Fibroblast of skin of left quadriceps (primary cell): ENCODE results near the gene CEACAM7.
"Not testable (repeated sequence)": the region's sequence is repeated elsewhere in the genome, so short reads cannot be mapped to it uniquely, and the experiment has no call there.

Experiments used
- DNase-seq, 2 experiments: peaks; one replicate each; pipeline ENCODE4 v3.0.0-alpha.2; 2013; ENCODE audit warnings: low read depth in 2 of 2

CEACAM7 gene

DNA sequence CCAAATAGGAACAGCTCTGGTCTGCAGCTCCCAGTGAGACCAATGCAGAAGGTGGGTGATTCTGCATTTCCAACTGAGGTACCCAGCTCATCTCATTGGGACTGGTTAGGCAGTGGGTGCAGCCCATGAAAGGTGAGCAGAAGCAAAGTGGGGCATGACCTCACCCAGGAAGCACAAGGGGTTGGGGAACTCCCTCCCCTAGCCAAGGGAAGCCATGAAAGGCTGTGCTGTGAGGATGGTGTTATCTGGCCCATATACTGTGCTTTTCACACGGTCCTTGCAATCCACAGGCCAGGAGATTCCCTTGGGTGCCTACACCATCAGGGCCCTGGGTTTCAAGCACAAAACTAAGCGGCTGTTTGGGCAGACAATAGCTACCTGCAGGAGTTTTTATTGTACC, 31.3 kb downstream of the CEACAM7 start:
- DNase-seq, result not testable (repeated sequence)

DNA sequence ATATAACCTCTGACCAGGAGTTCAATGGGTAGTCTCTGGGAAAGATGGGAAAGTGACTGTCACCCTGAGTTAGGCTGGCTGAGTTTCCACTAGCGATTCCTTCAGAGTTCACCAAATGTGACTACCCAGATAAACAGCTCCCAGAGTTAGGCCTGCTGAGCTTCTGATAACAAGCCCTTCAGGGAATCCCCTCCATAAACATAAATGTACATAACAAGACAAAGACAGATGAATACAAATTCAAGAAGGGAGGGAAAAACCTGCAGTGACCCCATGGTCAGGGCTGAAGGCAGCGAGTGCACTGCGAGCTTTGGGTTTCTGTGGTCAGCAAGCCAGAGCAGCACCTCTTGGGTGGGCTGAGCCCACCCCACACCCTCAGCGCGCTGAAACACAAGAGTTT, 35.8 kb downstream of the CEACAM7 start:
- no peak for DNase-seq

DNA sequence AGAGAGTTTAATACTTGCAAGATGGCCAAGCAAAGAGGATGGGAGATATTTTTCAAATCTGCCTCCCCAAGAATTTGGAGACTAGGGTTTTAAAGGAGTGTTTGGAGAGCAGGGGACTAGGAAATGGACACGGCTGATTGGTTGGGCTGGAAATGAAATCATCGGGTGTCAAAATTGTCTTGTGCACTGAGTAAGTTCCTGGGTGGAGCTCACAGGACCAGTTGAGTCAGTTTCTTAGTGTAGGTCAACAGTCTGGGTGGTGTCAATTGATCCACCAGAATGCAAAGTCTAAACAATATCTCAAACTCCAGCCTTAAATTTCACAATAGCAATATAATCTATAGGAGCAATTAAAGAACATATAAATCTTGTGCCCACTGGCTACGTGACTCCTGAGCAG, 38.2 kb downstream of the CEACAM7 start:
- DNase-seq, result no peak

DNA sequence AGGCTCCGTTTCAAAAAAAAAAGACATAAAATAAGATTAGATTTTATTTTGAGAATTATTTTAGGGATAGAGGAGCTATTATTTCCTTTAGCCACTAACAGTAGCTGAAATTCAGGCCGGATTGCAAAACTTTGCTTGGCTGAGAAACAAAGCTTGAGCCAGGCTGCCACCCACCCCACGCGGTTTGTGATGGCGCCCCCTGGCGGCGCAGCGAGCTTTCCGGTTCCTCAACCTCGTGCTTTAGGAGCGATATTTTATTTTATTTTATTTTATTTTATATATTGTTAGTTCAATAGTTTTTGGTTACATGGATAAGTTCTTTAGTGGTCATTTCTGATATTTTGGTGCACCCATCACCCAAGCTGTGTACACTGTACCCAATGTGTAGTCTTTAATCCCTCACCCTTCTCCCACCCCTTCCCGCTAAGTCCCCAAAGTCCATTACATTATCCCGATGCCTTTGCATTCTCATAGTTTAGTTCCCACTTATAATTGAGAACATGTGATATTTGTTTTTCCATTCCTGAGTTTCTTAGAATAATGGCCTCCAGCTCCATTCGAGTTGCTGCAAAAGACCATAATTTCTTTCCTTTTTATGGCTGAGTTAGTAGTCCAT, 41.4 kb downstream of the CEACAM7 start:
- no peak for DNase-seq

DNA sequence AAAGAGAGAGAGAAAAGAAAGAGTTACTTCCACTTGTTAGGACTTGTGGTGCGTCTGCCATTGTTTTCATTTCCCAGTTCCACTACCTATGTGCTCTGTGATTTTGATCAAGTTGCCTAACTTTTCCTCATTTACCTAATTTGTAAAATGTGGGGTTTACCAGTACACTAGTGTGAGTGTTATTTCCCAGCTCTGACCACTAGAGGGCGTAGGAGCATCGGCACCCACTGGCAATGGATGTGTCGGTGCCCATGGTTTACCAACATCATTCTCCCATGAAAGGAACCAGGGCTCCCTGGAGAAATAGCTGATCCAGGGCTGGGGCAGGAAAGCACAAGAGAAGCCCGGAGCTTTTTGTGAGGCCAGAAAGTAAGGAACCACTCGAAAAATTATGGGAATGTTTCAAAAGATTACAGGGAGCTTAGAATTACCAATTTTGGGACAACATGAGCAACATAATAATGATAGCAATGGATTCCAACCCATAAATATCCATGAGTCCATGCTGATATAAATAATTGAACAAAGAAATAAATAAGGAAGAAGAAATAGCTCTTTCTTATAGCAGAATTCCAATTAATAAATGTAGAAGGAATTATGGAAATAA, 46.1 kb downstream of the CEACAM7 start:
- DNase-seq, result peak; percentile 8 to 10

DNA sequence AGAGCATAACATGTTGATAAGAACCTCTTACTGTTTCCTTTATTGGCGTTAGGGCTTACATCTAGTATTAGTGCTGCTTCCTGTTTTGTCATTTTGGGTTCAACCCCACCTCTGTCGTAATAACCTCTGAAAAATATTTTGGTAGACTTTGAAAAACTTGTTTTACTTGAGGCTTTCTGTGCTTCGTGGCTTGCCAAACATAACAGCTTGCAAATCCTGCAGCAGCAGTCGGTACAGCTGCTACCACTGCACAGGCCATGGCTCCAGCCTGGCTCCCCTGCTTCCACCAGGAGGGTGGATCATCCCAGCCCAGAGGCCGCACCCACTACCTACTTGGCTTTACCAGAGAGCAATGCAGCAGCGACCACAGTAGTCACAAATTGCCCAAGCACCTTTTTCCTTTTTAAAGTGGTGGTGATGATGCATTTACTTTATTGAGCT, 49.4 kb downstream of the CEACAM7 start:
- no peak for DNase-seq

DNA sequence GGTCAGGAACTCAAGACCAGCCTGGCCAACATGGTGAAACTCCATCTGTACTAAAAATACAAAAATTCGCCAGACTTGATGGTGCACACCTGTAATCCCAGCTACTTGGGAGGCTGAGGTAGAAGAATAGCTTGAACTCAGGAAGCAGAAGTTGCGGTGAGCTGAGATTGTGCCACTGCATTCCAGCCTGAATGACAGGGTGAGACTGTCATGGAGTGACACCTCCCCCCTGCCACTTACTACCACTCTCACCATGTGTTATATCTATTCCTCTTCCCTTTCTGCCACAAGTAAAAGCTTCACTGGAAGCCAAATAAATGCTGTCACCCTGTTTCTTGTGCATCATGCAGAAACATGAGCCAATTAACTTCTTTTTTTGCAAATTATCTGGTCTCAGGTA, 50.6 kb downstream of the CEACAM7 start:
- no peak for DNase-seq

DNA sequence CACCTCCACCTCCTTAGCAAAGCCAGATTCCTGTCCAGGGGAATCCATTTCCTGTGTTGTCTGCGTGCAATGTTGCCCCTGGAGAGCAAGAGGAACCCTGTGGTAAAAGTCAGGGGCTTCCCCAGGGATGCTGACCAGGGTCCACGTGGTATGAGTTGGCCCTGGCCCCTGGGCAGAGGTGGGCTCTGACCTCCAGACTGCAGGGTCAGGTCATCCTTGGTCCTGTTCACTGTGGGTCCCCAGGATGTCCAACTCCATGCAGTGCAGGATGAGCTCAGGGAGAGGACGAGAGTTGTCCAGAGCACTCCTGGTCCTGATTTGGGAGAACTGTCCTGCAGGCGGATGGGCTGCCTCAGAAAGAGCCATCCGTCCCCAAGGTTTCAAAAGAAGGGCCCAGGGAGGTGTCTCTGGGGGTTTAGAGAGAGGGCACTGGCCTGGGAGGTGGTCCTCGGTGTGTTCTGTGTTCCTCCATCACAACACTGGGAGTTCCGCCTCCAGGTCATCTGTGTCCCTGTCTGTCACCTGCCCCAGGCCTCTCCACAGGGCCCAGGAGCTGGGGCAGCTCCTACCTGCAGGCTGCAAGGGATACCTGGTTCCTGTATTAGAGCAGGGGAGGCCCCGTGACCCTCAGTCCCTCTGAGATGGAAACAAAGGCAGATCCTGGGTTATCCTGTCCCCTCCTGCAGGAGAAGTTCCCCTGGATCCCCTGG, 59.9 kb downstream of the CEACAM7 start:
- no peak for DNase-seq

DNA sequence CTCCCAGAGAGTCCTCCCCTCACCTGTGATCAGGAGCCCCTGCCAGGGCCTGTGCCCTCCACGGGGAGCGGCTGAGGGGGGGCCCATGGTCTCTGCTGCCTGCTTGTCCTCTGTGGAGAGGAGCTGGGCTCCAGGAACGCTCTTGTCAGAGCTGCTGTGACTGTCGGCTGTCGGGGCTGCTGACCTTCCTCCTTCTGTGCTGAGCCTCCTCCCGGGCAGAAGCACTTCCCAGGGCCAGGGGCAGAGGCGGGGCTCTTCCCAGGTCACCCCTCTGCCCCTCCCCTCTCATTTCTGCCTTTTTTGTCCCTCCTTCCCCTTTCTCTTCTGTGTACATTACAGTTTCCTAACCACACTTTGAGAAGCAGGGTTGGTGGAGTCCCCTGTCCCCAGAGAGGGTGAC, 61.2 kb downstream of the CEACAM7 start, which contains the start of gene CEACAM4:
CEACAM4 (minus strand) TSS at position 198 of the 400 bp plus-strand sequence; CDS start at position 87, 111 bp downstream.
- DNase-seq, result no peak

DNA sequence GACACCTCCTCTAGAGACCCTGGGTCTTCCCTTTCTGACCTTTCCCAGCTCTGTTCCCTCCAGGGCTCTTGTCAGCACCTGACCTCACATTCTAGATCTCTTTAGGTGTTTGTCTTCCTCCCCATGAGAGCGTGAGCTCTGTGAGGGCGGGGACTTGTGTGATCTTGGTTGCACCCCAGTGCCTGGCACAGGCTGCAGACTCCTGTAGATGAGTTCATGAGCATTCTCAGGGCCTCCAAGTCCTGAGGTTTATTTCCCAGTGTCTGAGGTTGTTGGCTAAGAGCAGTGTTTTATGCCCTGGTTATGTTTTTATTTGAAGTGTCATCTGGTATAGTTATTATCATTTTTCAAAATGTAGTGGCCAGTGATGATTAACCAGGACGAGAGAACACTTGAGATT, 61.8 kb downstream of the CEACAM7 start:
- DNase-seq, result no peak

DNA sequence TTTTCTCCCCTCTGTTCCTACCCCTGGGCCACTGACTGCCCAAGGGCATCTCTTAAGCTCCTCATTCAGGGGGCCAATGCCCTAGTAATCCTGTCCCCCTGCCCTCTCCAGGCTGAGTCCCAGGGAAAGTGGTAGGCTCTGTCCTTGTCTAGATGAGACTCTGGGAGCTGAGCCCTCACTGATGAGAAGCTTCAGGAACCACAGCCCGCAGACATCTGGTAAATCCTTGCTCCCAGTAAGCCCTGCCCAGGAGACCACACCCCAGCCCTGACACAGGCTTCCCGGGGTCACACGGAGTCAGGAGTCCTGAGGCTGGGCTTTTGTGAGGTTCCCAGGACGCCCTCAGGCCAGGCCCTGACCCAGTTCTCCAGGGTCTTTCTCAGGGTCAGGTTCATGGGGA, 63.1 kb downstream of the CEACAM7 start:
- no peak for DNase-seq

DNA sequence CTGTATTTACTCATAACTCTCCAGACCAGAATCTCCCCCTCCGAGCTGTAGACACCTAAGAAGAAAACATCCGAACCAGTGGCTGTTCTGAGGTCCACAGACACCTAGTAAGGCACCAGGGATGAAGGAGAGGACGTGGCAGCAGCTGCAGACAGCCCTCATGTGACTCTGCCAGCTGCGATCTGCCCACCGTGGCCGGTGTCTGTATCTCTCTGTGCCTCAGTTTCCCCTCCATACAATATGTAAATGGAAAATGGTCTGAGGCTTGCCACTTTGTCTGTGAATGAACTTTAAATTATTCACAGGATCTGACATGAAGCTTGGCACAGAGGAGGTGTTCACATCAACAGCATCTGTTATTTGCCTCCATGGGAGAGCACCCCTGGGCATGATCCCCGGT, 63.6 kb downstream of the CEACAM7 start:
- DNase-seq, result no peak

DNA sequence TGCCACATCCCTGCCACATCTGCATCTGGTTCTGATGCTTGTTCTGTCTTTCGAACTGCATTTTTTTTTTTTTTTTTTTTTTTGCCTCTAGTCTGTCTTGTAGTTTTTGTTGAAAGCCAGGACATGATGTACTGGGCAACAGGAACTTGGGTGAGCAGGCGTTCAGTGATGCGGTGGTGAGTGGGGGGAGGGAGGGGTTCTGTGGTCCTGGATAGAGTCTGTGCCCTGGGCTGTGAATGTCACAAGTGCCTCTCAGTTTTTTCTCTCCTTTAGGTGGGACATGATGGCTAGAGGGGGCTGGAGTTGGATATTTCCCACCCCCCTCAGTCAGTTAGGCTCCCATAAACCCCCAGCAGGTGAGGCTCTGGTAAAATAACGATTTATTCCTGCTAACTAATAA, 64.7 kb downstream of the CEACAM7 start:
- DNase-seq, result no peak
